Endodermal cell (in vitro differentiated cells): ENCODE measurements around the gene ATP5PO. TPM values are rescaled to one million over a fixed set of nuclear protein-coding genes. Genes with fewer than 3 reads are reported as not detected.

ENCODE experiments used
- DNase-seq: peaks from one replicate; pipeline ENCODE4 v3.0.0-alpha.2; 2017
- H3K27ac ChIP-seq: 2 replicates; pipeline ENCODE4 v1.5.1; 2013; ENCODE audit warnings: mild to moderate bottlenecking, low read depth, low read length, moderate library complexity
- H3K27me3 ChIP-seq: 2 replicates; pipeline ENCODE4 v1.6.1; 2013; ENCODE audit warnings: mild to moderate bottlenecking, low read length, moderate library complexity; ENCODE audit not compliant: insufficient read depth, control insufficient read depth, poor library complexity, severe bottlenecking
- H3K36me3 ChIP-seq: 2 replicates; pipeline ENCODE4 v1.7.0; 2013; ENCODE audit warnings: mild to moderate bottlenecking, low read length, moderate library complexity; ENCODE audit not compliant: control insufficient read depth, insufficient read depth
- H3K4me1 ChIP-seq: one replicate; pipeline ENCODE4 v1.7.0; 2013; ENCODE audit warnings: low read length; ENCODE audit not compliant: control insufficient read depth, insufficient read depth
- H3K4me3 ChIP-seq: 2 replicates; pipeline ENCODE4 v1.5.1; 2013; ENCODE audit warnings: mild to moderate bottlenecking, low read length, moderate library complexity
- H3K9ac ChIP-seq: 2 replicates; pipeline ENCODE4 v1.6.1; 2013; ENCODE audit warnings: mild to moderate bottlenecking, low read length, moderate library complexity; ENCODE audit not compliant: poor library complexity, severe bottlenecking; ENCODE audit errors: extremely low read depth
- H3K9me3 ChIP-seq: 2 replicates; pipeline ENCODE4 v1.6.1; 2013; ENCODE audit warnings: mild to moderate bottlenecking, low read length, moderate library complexity; ENCODE audit not compliant: control insufficient read depth
- H3K27ac Mint-ChIP-seq: 2 replicates; pipeline ENCODE4 v1.8.0; 2020; ENCODE audit warnings: mixed read lengths
- H3K27me3 Mint-ChIP-seq: 2 replicates; pipeline ENCODE4 v1.8.0; 2021; ENCODE audit warnings: mild to moderate bottlenecking, mixed read lengths; ENCODE audit not compliant: insufficient read depth
- H3K36me3 Mint-ChIP-seq: 2 replicates; pipeline ENCODE4 v1.8.0; 2020; ENCODE audit warnings: low read depth, mixed read lengths
- H3K4me1 Mint-ChIP-seq: 2 replicates; pipeline ENCODE4 v1.8.0; 2020; ENCODE audit warnings: mixed read lengths
- H3K4me3 Mint-ChIP-seq: 2 replicates; pipeline ENCODE4 v1.8.0; 2020; ENCODE audit warnings: mild to moderate bottlenecking, moderate library complexity, mixed read lengths
- H3K9me3 Mint-ChIP-seq: 2 replicates; pipeline ENCODE4 v1.8.0; 2020; ENCODE audit warnings: mild to moderate bottlenecking, mixed read lengths
- CTCF ChIP-seq: fragments of 200-600 bp; sonication (generic); conservative IDR thresholded peaks from 2 replicates; pipeline ENCODE4 v1.5.0; 2021; ENCODE audit warnings: antibody characterized with exemption, mild to moderate bottlenecking
- WGBS, 2 experiments: methylation state at CpG; one replicate each; pipeline versions ENCODE4 v1.1.5 to v1.1.7; 2013; ENCODE audit warnings: missing lambda C conversion rate in 2 of 2, mixed read lengths in 1 of 2; ENCODE audit not compliant: insufficient coverage in 1 of 2, insufficient read length in 1 of 2; 5-methylcytosine and 5-hydroxymethylcytosine counted together
- total RNA-seq, 2 donors: library from RNA; stranded (reverse); fragmentation: NEBNext Ultra II Directional in 1 of 2; extraction: Animal tissue kit (Norgen Biotek cat#: 25700) in 1 of 2; gene quantifications; 2 replicates in 1 of 2; 3 replicates in 1 of 2; pipeline ENCODE4 v1.2.1, GENCODE V29; 2021

Gene ATP5PO
- total RNA-seq, 2 donors from 2014 or later, result 223 to 252 TPM

- Histone ChIP-seq H3K36me3 (no peaks in the 10 kb centered on the region), H3K4me1 (peaks cover 9% of the 10 kb centered on the region), H3K27me3 (peaks cover 49% of the 10 kb centered on the region), H3K9me3 (peaks cover 17% of the 10 kb centered on the region), H3K4me3 (peak overlapping the region; percentile 42), H3K27ac (no peak overlapping the region), H3K9ac (no peak overlapping the region)
- no peak for TF ChIP-seq CTCF
- Mint-ChIP-seq H3K36me3 (peaks cover 23% of the 10 kb centered on the region), H3K27ac (no peak overlapping the region), H3K4me1 (peaks cover 23% of the 10 kb centered on the region), H3K4me3 (no peak overlapping the region), H3K27me3 (peaks cover 6% of the 10 kb centered on the region), H3K9me3 (peaks cover 16% of the 10 kb centered on the region)
- no peak for DNase-seq
- 89 to 100% methylated on average over 1 of the region's 1 CpG for WGBS, 2 experiments
These were observed 28.7 kb upstream of the ATP5PO start for GRCh38 chr21:33944185-33944763.

DNA sequence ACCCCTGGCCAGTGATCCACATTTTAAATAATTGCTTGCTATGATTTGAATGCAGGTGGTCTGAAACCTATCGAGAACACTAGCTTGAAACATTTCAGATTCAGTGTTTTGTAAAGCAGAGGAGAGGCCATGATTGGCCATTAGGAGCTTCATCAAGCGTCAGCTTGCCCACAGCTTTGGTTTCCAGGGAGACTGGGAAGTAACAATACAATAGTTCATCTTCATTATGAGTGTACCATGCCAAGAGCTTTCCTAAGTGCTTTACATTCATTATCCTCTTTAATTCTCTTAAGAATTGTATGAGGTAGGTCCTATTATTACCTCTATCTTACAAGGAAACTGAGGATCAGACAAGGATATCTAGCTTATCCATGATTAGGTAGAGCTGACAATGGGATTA lies 27.7 kb upstream of the ATP5PO start:
- TF ChIP-seq CTCF, result no peak
- no peak overlapping the region for H3K27ac ChIP-seq
- Mint-ChIP-seq H3K27ac (no peak overlapping the region), H3K4me1 (peaks cover 19% of the 10 kb centered on the region), H3K9me3 (peaks cover 16% of the 10 kb centered on the region), H3K36me3 (peaks cover 31% of the 10 kb centered on the region), H3K4me3 (no peak overlapping the region), H3K27me3 (peaks cover 6% of the 10 kb centered on the region)
- H3K9ac ChIP-seq, result no peak overlapping the region
- DNase-seq, result no peak
- no peaks in the 10 kb centered on the region for H3K36me3 ChIP-seq
- WGBS, 2 experiments, result 92 to 100% methylated on average over 2 of the region's 2 CpGs
- peaks cover 17% of the 10 kb centered on the region for H3K9me3 ChIP-seq
- peaks cover 49% of the 10 kb centered on the region for H3K27me3 ChIP-seq
- H3K4me3 ChIP-seq, result no peak overlapping the region
- peaks cover 9% of the 10 kb centered on the region for H3K4me1 ChIP-seq

- H3K27me3 Mint-ChIP-seq, result peaks cover 6% of the 10 kb centered on the region
- H3K4me3 ChIP-seq, result no peak overlapping the region
- no peak overlapping the region for H3K9ac ChIP-seq
- DNase-seq, result no peak
- peaks cover 17% of the 10 kb centered on the region for H3K9me3 ChIP-seq
- H3K27ac Mint-ChIP-seq, result no peak overlapping the region
- TF ChIP-seq CTCF, result no peak
- H3K36me3 Mint-ChIP-seq, result peaks cover 31% of the 10 kb centered on the region
- H3K27ac ChIP-seq, result peak overlapping the region; percentile 40
- H3K36me3 ChIP-seq, result no peaks in the 10 kb centered on the region
- peaks cover 12% of the 10 kb centered on the region for H3K4me1 Mint-ChIP-seq
- H3K27me3 ChIP-seq, result peaks cover 49% of the 10 kb centered on the region
- H3K4me1 ChIP-seq, result peaks cover 6% of the 10 kb centered on the region
- H3K4me3 Mint-ChIP-seq, result no peak overlapping the region
- H3K9me3 Mint-ChIP-seq, result peaks cover 16% of the 10 kb centered on the region
These were observed 26.8 kb upstream of the ATP5PO start for GRCh38 chr21:33942426-33942825.
